ENCODE measurements around the gene CD2.

CD2 gene

GRCh38 chr1:116781034-116781433, 26.8 kb downstream of the CD2 start:
- DNase-seq, result no peak

- DNase-seq, result no peak
These were observed 30.8 kb downstream of the CD2 start for GRCh38 chr1:116785006-116785405.

- no peak for DNase-seq
These were observed 31.8 kb downstream of the CD2 start for GRCh38 chr1:116786049-116786448.

- no peak for DNase-seq
These were observed 37.5 kb downstream of the CD2 start for GRCh38 chr1:116791727-116792126.

GRCh38 chr1:116793357-116793935, 39.2 kb downstream of the CD2 start:
- DNase-seq, result no peak

- DNase-seq, result no peak
These were observed 40.1 kb downstream of the CD2 start for GRCh38 chr1:116794371-116794770.

GRCh38 chr1:116794804-116795481, 40.7 kb downstream of the CD2 start:
- peak; percentile 28 for DNase-seq

- DNase-seq, result no peak
These were observed 41.2 kb downstream of the CD2 start for GRCh38 chr1:116795482-116795829.

- no peak for DNase-seq
These were observed 50.5 kb downstream of the CD2 start for GRCh38 chr1:116804736-116805135.

- no peak for DNase-seq
These were observed 51.2 kb downstream of the CD2 start for GRCh38 chr1:116805398-116805797.

GRCh38 chr1:116806245-116806644, 52.0 kb downstream of the CD2 start:
- no peak for DNase-seq

GRCh38 chr1:116806671-116807070, 52.4 kb downstream of the CD2 start:
- no peak for DNase-seq

GRCh38 chr1:116807394-116808199, 53.4 kb downstream of the CD2 start:
- no peak for DNase-seq

GRCh38 chr1:116808200-116808847, 54.1 kb downstream of the CD2 start:
- DNase-seq, result no peak

GRCh38 chr1:116808848-116809508, 54.7 kb downstream of the CD2 start:
- no peak for DNase-seq

GRCh38 chr1:116811321-116811720, 57.1 kb downstream of the CD2 start:
- no peak for DNase-seq

- no peak for DNase-seq
These were observed 60.9 kb downstream of the CD2 start for GRCh38 chr1:116814926-116815723.

- peak; percentile 80 for DNase-seq
These were observed 63.4 kb downstream of the CD2 start for GRCh38 chr1:116817582-116818064.

Data from hematopoietic multipotent progenitor cell treated with erythropoietin and hydrocortisone succinate and interleukin-3 and kit ligand, for 6 days (in vitro differentiated cells).